GM12878 (cell line): ENCODE measurements around the gene TYW5. TPM values are rescaled to one million over a fixed set of nuclear protein-coding genes. Genes with fewer than 3 reads are reported as not detected.

ENCODE experiments used
- E2F4 ChIP-seq: IDR thresholded peaks from 2 replicates; pipeline ENCODE4 v1.6.1; 2012; ENCODE audit warnings: low read depth, low read length, improper control_type of control experiment
- EP300 ChIP-seq, 2 experiments: fragments of 150-350 bp in 1 of 2; IDR thresholded peaks; 2 replicates each; pipeline ENCODE4 v1.6.1; 2011 to 2012; ENCODE audit warnings: low read depth in 2 of 2, low read length in 2 of 2, borderline replicate concordance in 1 of 2, improper control_type of control experiment in 1 of 2, inconsistent platforms in 1 of 2; ENCODE audit not compliant: control insufficient read depth in 1 of 2
- HDAC6 ChIP-seq: fragments of 200-600 bp; sonication (generic); IDR thresholded peaks from one replicate; pipeline ENCODE4 v1.8.0; 2017; ENCODE audit warnings: antibody characterized with exemption; ENCODE audit not compliant: unreplicated experiment
- HDGF ChIP-seq: fragments of 450-650 bp; IDR thresholded peaks from 2 replicates; pipeline ENCODE4 v1.6.1; 2016; ENCODE audit warnings: antibody characterized with exemption
- MEF2B ChIP-seq: fragments of 450-650 bp; IDR thresholded peaks from 2 replicates; pipeline ENCODE4 v1.6.1; 2018; ENCODE audit warnings: mild to moderate bottlenecking, moderate library complexity; ENCODE audit not compliant: partially characterized antibody, poor library complexity, severe bottlenecking
- NFXL1 ChIP-seq: fragments of 450-650 bp; IDR thresholded peaks from 2 replicates; pipeline ENCODE4 v1.6.1; 2017; ENCODE audit warnings: antibody characterized with exemption, mild to moderate bottlenecking, borderline replicate concordance
- NKRF ChIP-seq: fragments of 450-650 bp; conservative IDR thresholded peaks from 2 replicates; pipeline ENCODE4 v1.6.1; 2017; ENCODE audit warnings: mild to moderate bottlenecking, moderate library complexity
- NR2F1 ChIP-seq: fragments of 450-650 bp; conservative IDR thresholded peaks from 2 replicates; pipeline ENCODE4 v1.6.1; 2017; ENCODE audit warnings: mild to moderate bottlenecking
- RAD21 ChIP-seq: IDR thresholded peaks from 2 replicates; pipeline ENCODE4 v1.6.1; 2011; ENCODE audit warnings: mild to moderate bottlenecking, low read depth, low read length, moderate library complexity; ENCODE audit not compliant: insufficient read depth
- RELB ChIP-seq: fragments of 450-650 bp; IDR thresholded peaks from 2 replicates; pipeline ENCODE4 v1.6.1; 2017; ENCODE audit warnings: low read depth, mild to moderate bottlenecking, moderate library complexity
- SMARCA5 ChIP-seq: fragments of 450-650 bp; IDR thresholded peaks from 2 replicates; pipeline ENCODE4 v1.6.1; 2017; ENCODE audit warnings: mild to moderate bottlenecking
- TAF1 ChIP-seq: IDR thresholded peaks from 2 replicates; pipeline ENCODE4 v1.6.1; 2011; ENCODE audit warnings: mild to moderate bottlenecking, low read depth, low read length, borderline replicate concordance
- WRNIP1 ChIP-seq: IDR thresholded peaks from 2 replicates; pipeline ENCODE4 v1.6.1; 2011; ENCODE audit warnings: low read depth, low read length, improper control_type of control experiment, borderline replicate concordance
- ZBTB33 ChIP-seq: fragments of 450-650 bp; IDR thresholded peaks from 2 replicates; pipeline ENCODE4 v1.6.1; 2017; ENCODE audit warnings: mild to moderate bottlenecking
- ZNF384 ChIP-seq: IDR thresholded peaks from 2 replicates; pipeline ENCODE4 v1.6.1; 2012; ENCODE audit warnings: low read depth, mild to moderate bottlenecking, low read length, improper control_type of control experiment, borderline replicate concordance
- ZNF592 ChIP-seq: fragments of 450-650 bp; IDR thresholded peaks from 2 replicates; pipeline ENCODE4 v1.6.1; 2017; ENCODE audit warnings: mild to moderate bottlenecking, moderate library complexity
- polyA plus RNA-seq, 11 experiments: library from polyadenylated mRNA; depleted of rRNA in 4 of 11; unstranded in 6 of 11; stranded (reverse) in 5 of 11; fragments of >200 nt; fragmentation: Nextera tagmentation in 4 of 11; fragmentation: Illumina TruSeq in 1 of 11; extraction: Ambion mirVana in 4 of 11; extraction: Trizol in 1 of 11; gene quantifications; 1 replicate in 1 of 11; 2 replicates in 10 of 11; pipeline versions ENCODE4 v1.2.1 to v1.2.3, GENCODE V29; 2011 to 2016; ENCODE audit warnings: inconsistent platforms in 2 of 11, missing spikeins in 2 of 11, low read depth in 1 of 11
- total RNA-seq, 4 experiments: library from RNA; depleted of rRNA in 3 of 4; stranded (reverse); fragments of >200 nt in 3 of 4; fragmentation: Illumina TruSeq in 1 of 4; extraction: Trizol in 1 of 4; gene quantifications; 2 replicates each; pipeline versions ENCODE4 v1.2.1 to v1.2.3, GENCODE V29; 2013 to 2021

TYW5 gene
- total and polyA plus RNA-seq, 10 of the 15 experiments (the other 5 are each of a cell fraction or from before 2014, with no cell fraction given), result 4.6 to 11.8 (median 7.4) TPM

GRCh38 chr2:199955339-199956061 is at the start of gene TYW5, which contains the start of gene MAIP1 (continued):
- TF ChIP-seq ZBTB33 (0 out of 2 replicates have a peak, but pooled peaks have one; percentile 38), E2F4 (no peak), HDGF (peak; percentile 57; the same call in 1 of the 2 replicates), RAD21 (no peak), ZNF384 (no peak), HDAC6 (no peak), NFXL1 (no peak), WRNIP1 (no peak), NKRF (no peak; the same call in 1 of the 2 replicates), SMARCA5 (0 out of 2 replicates have a peak, but pooled peaks have one; percentile 13), TAF1 (peak; percentile 83), ZNF592 (no peak), RELB (peak; percentile 100), MEF2B (peak; percentile 61), NR2F1 (peak; percentile 98), EP300 (IDR thresholded peaks at IDR 0.05; ENCODE audit: borderline replicate concordance in 1 of 2, control insufficient read depth in 1 of 2, low read depth in 2 of 2, low read length in 2 of 2) (peak in 1 of 2 experiments; percentile 18; a peak in 1 of 4 replicates)
